ENCODE data around the gene PUDP.

Gene PUDP

DNA sequence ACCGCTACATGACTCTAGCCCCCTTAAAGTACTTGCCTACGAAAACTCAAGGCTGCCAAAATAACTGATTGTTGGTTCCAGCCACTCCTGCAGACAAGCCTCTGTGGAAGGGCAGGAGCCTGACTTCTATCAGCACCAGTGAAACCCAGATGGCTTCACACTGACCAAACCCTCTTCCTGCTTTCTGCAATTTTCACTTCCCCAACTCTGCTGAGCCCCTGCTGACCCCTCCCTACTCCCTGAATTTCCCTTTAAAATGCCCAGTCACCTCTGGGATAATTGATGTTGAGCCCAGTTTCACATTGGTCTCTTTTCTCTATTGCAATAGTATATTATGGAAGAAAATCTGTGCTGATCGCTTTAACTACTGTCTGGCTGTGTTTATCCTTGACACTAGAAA lies 62.1 kb downstream of the PUDP start:
- Histone ChIP-seq H3K9me3 (ENCODE audit: control extremely low read depth in 1 of 5, control insufficient read depth in 4 of 5, insufficient read depth in 2 of 5, low read depth in 1 of 5, low read length in 4 of 5) (no peaks in the 10 kb centered on the region), H3K27me3 (replicated peaks in 2 of 5; ENCODE audit: control insufficient read depth in 4 of 5, insufficient read depth in 5 of 5, low read length in 4 of 5) (no peaks in the 10 kb centered on the region), H3K36me3 (ENCODE audit: control insufficient read depth in 4 of 4, insufficient read depth in 4 of 4, low read length in 3 of 4) (peaks cover 0 to 4% (median 0%) of the 10 kb centered on the region in 4 experiments), H3K4me1 (ENCODE audit: control extremely low read depth in 1 of 4, control insufficient read depth in 4 of 4, insufficient read depth in 4 of 4, low read length in 3 of 4) (peaks cover 16 to 49% (median 44%) of the 10 kb centered on the region in 4 experiments), H3K27ac (ENCODE audit: insufficient read depth in 1 of 2, low read depth in 1 of 2, low read length in 2 of 2, poor library complexity in 1 of 2, severe bottlenecking in 2 of 2) (no peak overlapping the region), H3K4me3 (ENCODE audit: control insufficient read depth in 1 of 7, extremely low read depth in 1 of 7, insufficient read depth in 4 of 7, low read depth in 2 of 7, low read length in 6 of 7) (peak overlapping the region in 1 of 7 experiments; percentile 2)
- WGBS (ENCODE audit: insufficient coverage): 94% methylated on average over 2 of the region's 3 CpGs
- DNase-seq: no peak
- ChIA-PET CTCF (no interaction called here), POLR2A (no interaction called here)

DNA sequence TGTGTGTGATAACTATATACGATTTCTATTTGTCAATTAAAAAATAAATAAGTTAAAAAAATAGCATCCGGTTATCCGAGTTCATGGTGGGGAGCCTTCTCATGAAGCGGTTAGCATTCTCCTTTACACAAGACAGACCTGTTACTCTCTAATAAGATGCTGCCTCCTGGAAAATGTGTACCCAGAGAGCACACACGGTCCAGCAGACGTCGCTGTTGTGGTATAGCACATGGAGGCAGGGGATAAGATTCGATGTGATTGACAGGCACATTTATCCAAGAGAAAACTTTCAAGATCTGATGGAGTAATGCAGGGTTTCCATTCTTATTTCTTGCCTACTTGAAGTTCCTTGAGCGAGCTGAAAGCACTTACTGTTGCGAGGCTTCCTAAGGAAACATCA lies 63.1 kb downstream of the PUDP start:
- no peak overlapping the region for H3K27ac ChIP-seq (ENCODE audit: insufficient read depth in 1 of 2, low read depth in 1 of 2, low read length in 2 of 2, poor library complexity in 1 of 2, severe bottlenecking in 2 of 2)
- no peak for DNase-seq
- H3K4me1 ChIP-seq (ENCODE audit: control extremely low read depth in 1 of 4, control insufficient read depth in 4 of 4, insufficient read depth in 4 of 4, low read length in 3 of 4): peaks cover 16 to 49% (median 44%) of the 10 kb centered on the region in 4 experiments
- peaks cover 0 to 4% (median 0%) of the 10 kb centered on the region in 4 experiments for H3K36me3 ChIP-seq (ENCODE audit: control insufficient read depth in 4 of 4, insufficient read depth in 4 of 4, low read length in 3 of 4)
- ChIA-PET POLR2A (no interaction called here), CTCF (no interaction called here)
- H3K9me3 ChIP-seq (ENCODE audit: control extremely low read depth in 1 of 5, control insufficient read depth in 4 of 5, insufficient read depth in 2 of 5, low read depth in 1 of 5, low read length in 4 of 5): no peaks in the 10 kb centered on the region
- WGBS (ENCODE audit: insufficient coverage): 98% methylated on average over 5 of the region's 10 CpGs
- no peaks in the 10 kb centered on the region for H3K27me3 ChIP-seq (replicated peaks in 2 of 5; ENCODE audit: control insufficient read depth in 4 of 5, insufficient read depth in 5 of 5, low read length in 4 of 5)
- H3K4me3 ChIP-seq (ENCODE audit: control insufficient read depth in 1 of 7, extremely low read depth in 1 of 7, insufficient read depth in 4 of 7, low read depth in 2 of 7, low read length in 6 of 7): no peak overlapping the region

DNA sequence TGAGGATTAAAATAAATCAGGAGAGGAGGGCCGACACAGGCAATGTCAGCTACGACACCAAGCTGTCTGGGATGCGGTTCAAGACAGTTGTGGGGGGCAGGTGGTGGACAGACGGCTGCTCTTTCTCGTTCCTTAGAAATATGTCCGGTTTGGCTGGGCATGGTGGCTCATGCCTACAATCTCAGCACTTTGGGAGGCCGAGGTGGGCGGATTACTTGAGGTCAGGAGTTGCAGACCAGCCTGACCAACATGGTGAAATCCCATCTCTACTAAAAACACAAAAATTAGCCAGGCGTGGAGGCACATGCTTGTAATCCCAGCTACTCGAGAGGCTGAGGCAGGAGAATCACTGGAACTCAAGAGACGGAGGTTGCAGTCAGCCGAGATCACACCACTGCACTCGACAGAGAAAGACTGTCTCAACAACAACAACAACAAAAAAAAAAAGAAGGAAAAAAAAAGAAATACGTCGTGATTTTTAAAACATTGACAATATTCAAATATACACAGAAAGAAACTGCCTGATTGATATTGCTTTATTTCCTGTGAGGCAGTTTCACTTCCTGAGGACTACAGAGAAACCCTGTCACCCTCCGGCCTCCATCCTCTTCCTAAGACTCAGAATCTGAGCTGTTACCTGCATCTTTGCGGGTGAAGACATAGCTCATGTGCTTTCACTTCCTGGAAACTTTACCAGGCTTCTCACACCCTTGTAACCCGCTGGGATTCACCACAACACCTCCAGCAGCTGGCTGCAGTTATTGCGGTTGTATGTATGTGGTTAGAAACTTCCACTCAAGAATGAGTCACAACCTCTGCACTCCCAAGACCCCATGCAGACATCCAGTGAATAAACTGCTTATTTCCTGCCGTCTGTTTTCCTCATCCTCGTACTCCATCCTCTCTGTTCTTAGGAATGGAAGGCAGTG lies 64.2 kb downstream of the PUDP start:
- DNase-seq: peak; percentile 81 to 98 (median 97)
- Histone ChIP-seq H3K36me3 (ENCODE audit: control insufficient read depth in 4 of 4, insufficient read depth in 4 of 4, low read length in 3 of 4) (peaks cover 0 to 4% (median 0%) of the 10 kb centered on the region in 4 experiments), H3K27me3 (replicated peaks in 2 of 5; ENCODE audit: control insufficient read depth in 4 of 5, insufficient read depth in 5 of 5, low read length in 4 of 5) (no peaks in the 10 kb centered on the region), H3K27ac (ENCODE audit: insufficient read depth in 1 of 2, low read depth in 1 of 2, low read length in 2 of 2, poor library complexity in 1 of 2, severe bottlenecking in 2 of 2) (no peak overlapping the region), H3K4me3 (ENCODE audit: control insufficient read depth in 1 of 7, extremely low read depth in 1 of 7, insufficient read depth in 4 of 7, low read depth in 2 of 7, low read length in 6 of 7) (peak overlapping the region in 1 of 7 experiments; percentile 30), H3K9me3 (ENCODE audit: control extremely low read depth in 1 of 5, control insufficient read depth in 4 of 5, insufficient read depth in 2 of 5, low read depth in 1 of 5, low read length in 4 of 5) (no peaks in the 10 kb centered on the region), H3K4me1 (ENCODE audit: control extremely low read depth in 1 of 4, control insufficient read depth in 4 of 4, insufficient read depth in 4 of 4, low read length in 3 of 4) (peaks cover 16 to 49% (median 43%) of the 10 kb centered on the region in 4 experiments)
- 61% methylated on average over 12 of the region's 21 CpGs for WGBS (ENCODE audit: insufficient coverage)
- CTCF ChIA-PET: interaction anchor here (0.6 kb wide), 1 partner anchor 15 kb away, joined by 6 read pairs; no protein-coding TSS in a partner anchor
- POLR2A ChIA-PET: interaction anchor here (0.6 kb wide), 1 partner anchor 33 kb away, joined by 4 read pairs; no protein-coding TSS in a partner anchor

DNA sequence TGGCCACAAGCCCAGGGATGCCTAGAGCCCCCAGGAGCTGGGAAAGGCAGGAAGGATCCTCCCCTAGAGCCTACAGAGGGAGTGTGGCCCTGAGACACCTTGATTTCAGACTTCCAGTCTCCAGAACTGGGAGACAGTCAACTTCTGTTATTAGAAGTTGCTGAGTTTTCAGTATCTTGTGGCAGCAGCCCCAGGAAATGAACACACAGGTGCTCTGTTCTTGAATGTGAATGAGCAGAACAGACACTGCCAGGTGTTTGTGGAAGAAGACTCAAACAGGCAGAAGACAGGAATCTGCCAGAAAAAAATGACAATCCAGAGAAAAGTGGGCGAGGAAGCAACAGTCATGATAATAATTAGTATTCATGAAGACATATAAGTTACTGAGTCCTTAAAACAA lies 64.9 kb downstream of the PUDP start:
- CTCF ChIA-PET: no interaction called here
- peak in 1 of 3 donors; percentile 23 for DNase-seq
- POLR2A ChIA-PET: no interaction called here

DNA sequence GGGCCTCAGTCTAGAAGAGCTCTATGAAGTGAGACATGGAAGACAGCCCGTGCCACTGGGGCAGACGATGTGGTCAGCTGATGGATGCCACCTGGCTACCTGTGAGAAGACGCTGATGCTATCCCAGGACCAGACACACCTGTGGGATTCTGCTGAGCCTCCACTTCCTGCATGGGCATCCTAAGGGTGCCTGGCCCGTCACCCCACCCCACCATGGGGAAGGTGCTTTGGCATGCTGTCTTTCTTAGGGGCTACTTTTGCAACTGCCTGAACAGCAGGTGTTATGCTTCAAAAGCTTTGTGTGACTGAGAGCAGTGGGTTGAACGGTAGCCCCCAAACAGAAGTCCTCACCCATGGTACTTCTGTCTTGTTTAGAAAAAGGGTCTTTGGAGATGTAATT lies 65.4 kb downstream of the PUDP start:
- H3K27me3 ChIP-seq (replicated peaks in 2 of 5; ENCODE audit: control insufficient read depth in 4 of 5, insufficient read depth in 5 of 5, low read length in 4 of 5): no peaks in the 10 kb centered on the region
- H3K4me1 ChIP-seq (ENCODE audit: control extremely low read depth in 1 of 4, control insufficient read depth in 4 of 4, insufficient read depth in 4 of 4, low read length in 3 of 4): peaks cover 16 to 52% (median 43%) of the 10 kb centered on the region in 4 experiments
- CTCF ChIA-PET: no interaction called here
- DNase-seq: no peak
- peaks cover 0 to 4% (median 0%) of the 10 kb centered on the region in 4 experiments for H3K36me3 ChIP-seq (ENCODE audit: control insufficient read depth in 4 of 4, insufficient read depth in 4 of 4, low read length in 3 of 4)
- no peak overlapping the region for H3K4me3 ChIP-seq (ENCODE audit: control insufficient read depth in 1 of 7, extremely low read depth in 1 of 7, insufficient read depth in 4 of 7, low read depth in 2 of 7, low read length in 6 of 7)
- 75% methylated on average over 4 of the region's 5 CpGs for WGBS (ENCODE audit: insufficient coverage)
- H3K27ac ChIP-seq (ENCODE audit: insufficient read depth in 1 of 2, low read depth in 1 of 2, low read length in 2 of 2, poor library complexity in 1 of 2, severe bottlenecking in 2 of 2): no peak overlapping the region
- no peaks in the 10 kb centered on the region for H3K9me3 ChIP-seq (ENCODE audit: control extremely low read depth in 1 of 5, control insufficient read depth in 4 of 5, insufficient read depth in 2 of 5, low read depth in 1 of 5, low read length in 4 of 5)
- POLR2A ChIA-PET: no interaction called here

More for the DNA sequence above, 64.9 kb downstream of the PUDP start:
- Histone ChIP-seq H3K27ac (ENCODE audit: insufficient read depth in 1 of 2, low read depth in 1 of 2, low read length in 2 of 2, poor library complexity in 1 of 2, severe bottlenecking in 2 of 2) (no peak overlapping the region), H3K4me3 (ENCODE audit: control insufficient read depth in 1 of 7, extremely low read depth in 1 of 7, insufficient read depth in 4 of 7, low read depth in 2 of 7, low read length in 6 of 7) (no peak overlapping the region), H3K27me3 (replicated peaks in 2 of 5; ENCODE audit: control insufficient read depth in 4 of 5, insufficient read depth in 5 of 5, low read length in 4 of 5) (no peaks in the 10 kb centered on the region), H3K36me3 (ENCODE audit: control insufficient read depth in 4 of 4, insufficient read depth in 4 of 4, low read length in 3 of 4) (peaks cover 0 to 4% (median 0%) of the 10 kb centered on the region in 4 experiments), H3K4me1 (ENCODE audit: control extremely low read depth in 1 of 4, control insufficient read depth in 4 of 4, insufficient read depth in 4 of 4, low read length in 3 of 4) (peaks cover 16 to 49% (median 42%) of the 10 kb centered on the region in 4 experiments), H3K9me3 (ENCODE audit: control extremely low read depth in 1 of 5, control insufficient read depth in 4 of 5, insufficient read depth in 2 of 5, low read depth in 1 of 5, low read length in 4 of 5) (no peaks in the 10 kb centered on the region)
- no CpG with 5 or more reads among the region's 1 CpG for WGBS (ENCODE audit: insufficient coverage)

DNA sequence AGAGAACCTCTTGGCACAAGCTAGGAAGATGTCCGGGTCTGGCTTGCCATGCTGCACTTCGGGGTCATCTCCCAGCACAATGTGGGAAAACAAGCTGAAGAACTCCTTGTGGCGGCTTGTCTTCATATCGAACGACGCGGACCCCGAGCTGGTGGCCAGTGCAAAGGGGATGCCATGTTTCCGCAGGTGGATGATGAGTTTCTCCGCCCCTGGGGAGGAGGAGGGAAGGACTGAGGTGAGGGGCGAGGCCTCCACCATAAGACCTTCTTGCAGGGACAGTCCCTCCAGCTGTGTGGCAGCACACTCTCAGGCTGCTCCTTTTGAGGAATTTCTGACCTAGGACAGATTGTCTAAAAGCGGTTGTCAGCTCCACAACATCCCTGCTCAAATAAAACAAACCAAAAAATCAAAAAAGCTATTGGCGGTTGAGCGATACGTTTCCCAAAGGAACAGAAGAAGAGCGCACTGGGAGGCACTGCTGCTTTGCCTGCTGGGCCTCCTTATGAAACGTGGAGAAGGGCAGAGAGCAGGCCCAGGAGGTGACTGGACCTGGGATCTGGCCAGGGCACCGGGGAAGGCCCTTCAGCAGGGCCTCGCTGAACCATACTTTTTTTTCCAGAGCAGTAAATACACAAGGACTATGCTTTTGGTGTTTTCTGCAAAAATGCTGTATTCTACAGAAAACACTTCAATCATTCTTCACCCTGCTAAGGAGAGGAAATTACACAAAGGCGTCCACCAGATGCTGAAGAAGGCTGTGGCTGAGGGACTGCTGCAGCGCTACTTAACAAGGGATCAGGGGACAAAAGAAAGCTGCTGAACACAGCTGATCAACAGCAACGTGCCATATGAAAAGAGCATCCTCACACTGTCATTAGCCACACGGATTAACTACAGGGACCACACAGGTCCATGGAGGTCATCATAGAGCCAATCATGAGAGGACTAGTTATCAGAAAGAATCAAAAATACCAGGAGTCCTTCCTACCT lies 70.4 kb downstream of the PUDP start:
- Histone ChIP-seq H3K9me3 (ENCODE audit: control extremely low read depth in 1 of 5, control insufficient read depth in 4 of 5, insufficient read depth in 2 of 5, low read depth in 1 of 5, low read length in 4 of 5) (no peaks in the 10 kb centered on the region), H3K4me3 (ENCODE audit: control insufficient read depth in 1 of 7, extremely low read depth in 1 of 7, insufficient read depth in 4 of 7, low read depth in 2 of 7, low read length in 6 of 7) (no peak overlapping the region), H3K27me3 (replicated peaks in 2 of 5; ENCODE audit: control insufficient read depth in 4 of 5, insufficient read depth in 5 of 5, low read length in 4 of 5) (no peaks in the 10 kb centered on the region), H3K36me3 (ENCODE audit: control insufficient read depth in 4 of 4, insufficient read depth in 4 of 4, low read length in 3 of 4) (peaks cover 0 to 4% (median 0%) of the 10 kb centered on the region in 4 experiments), H3K27ac (ENCODE audit: insufficient read depth in 1 of 2, low read depth in 1 of 2, low read length in 2 of 2, poor library complexity in 1 of 2, severe bottlenecking in 2 of 2) (no peak overlapping the region), H3K4me1 (ENCODE audit: control extremely low read depth in 1 of 4, control insufficient read depth in 4 of 4, insufficient read depth in 4 of 4, low read length in 3 of 4) (peaks cover 0 to 27% (median 15%) of the 10 kb centered on the region in 4 experiments)
- DNase-seq: no peak
- ChIA-PET CTCF (interaction anchor here (1.0 kb wide), 1 partner anchor 16 kb away, joined by 3 read pairs; no protein-coding TSS in a partner anchor), POLR2A (no interaction called here)
- 97% methylated on average over 21 of the region's 23 CpGs for WGBS (ENCODE audit: insufficient coverage)
